Ascending aorta (tissue), 2 donors: ENCODE results near the gene NCBP1. TPM values are rescaled to one million over a fixed set of nuclear protein-coding genes. Genes with fewer than 3 reads are reported as not detected.
"Not testable (repeated sequence)": the region's sequence is repeated elsewhere in the genome, so short reads cannot be mapped to it uniquely, and the experiment has no call there.

ENCODE experiments used
- DNase-seq, 2 donors: peaks; one replicate each; pipeline ENCODE4 v3.0.0-alpha.2; 2019; ENCODE audit warnings: low spot score in 2 of 2
- H3K27ac ChIP-seq, 2 donors: fragments of 200-600 bp; sonication (generic); one replicate each; pipeline ENCODE4 v1.5.1; 2016 to 2017; ENCODE audit warnings: mild to moderate bottlenecking in 1 of 2
- H3K27me3 ChIP-seq: fragments of 200-600 bp; sonication (generic); one replicate; pipeline ENCODE4 v1.5.1; 2017
- H3K36me3 ChIP-seq, 2 donors: fragments of 200-600 bp; sonication (generic); one replicate each; pipeline ENCODE4 v1.5.1; 2016
- H3K4me1 ChIP-seq, 2 donors: fragments of 200-600 bp; sonication (generic); one replicate each; pipeline ENCODE4 v1.5.1; 2016 to 2017; ENCODE audit warnings: mild to moderate bottlenecking in 1 of 2
- H3K4me3 ChIP-seq, 2 donors: fragments of 200-600 bp; sonication (generic); one replicate each; pipeline ENCODE4 v1.5.1; 2016 to 2017; ENCODE audit warnings: mild to moderate bottlenecking in 1 of 2
- H3K9me3 ChIP-seq, 2 donors: fragments of 200-600 bp; sonication (generic); one replicate each; pipeline ENCODE4 v1.5.1; 2016
- CTCF ChIP-seq, 3 experiments: fragments of 200-600 bp in 2 of 3; fragments of 450-650 bp in 1 of 3; sonication (generic) in 2 of 3; IDR thresholded peaks; one replicate each; pipeline ENCODE4 v1.5.1; 2016 to 2019; ENCODE audit warnings: antibody characterized with exemption in 3 of 3, mild to moderate bottlenecking in 1 of 3, moderate library complexity in 1 of 3
- intact Hi-C: fragments of 100-400 bp; cut with DNase I; formaldehyde crosslinking; loops from one replicate; pipeline ENCODE4 v1.15.1; 2023
- total RNA-seq: library from RNA; depleted of rRNA; stranded (reverse); fragments of >200 nt; gene quantifications from one replicate; pipeline ENCODE4 v1.1.0, GENCODE V29; 2016

Gene NCBP1
- total RNA-seq, 1 donor from 2014 or later: 5.1 TPM

DNA sequence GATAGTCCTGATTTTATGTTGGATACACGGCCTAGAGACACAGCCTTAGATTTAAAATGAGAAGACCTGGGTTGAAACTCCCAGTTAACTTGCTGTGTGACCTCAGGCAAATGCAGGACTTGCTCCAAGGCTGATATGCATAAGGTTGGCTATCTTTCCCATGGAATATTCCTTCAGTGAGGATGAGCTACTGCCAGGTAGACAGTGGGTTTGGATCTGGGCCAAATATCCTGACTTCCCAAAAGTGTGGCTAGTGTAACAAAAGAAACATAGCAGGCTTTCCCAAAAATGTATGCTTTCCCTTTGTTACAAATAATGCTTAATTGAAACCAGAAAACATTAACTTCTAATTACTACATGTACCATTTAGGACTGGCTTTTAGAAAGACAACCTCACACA, 64.2 kb downstream of the NCBP1 start:
- intact Hi-C loops: loop anchor here (2.0 kb wide), 1 partner anchor 65 kb away; the partner anchor contains the start of genes NCBP1 and TSTD2

DNA sequence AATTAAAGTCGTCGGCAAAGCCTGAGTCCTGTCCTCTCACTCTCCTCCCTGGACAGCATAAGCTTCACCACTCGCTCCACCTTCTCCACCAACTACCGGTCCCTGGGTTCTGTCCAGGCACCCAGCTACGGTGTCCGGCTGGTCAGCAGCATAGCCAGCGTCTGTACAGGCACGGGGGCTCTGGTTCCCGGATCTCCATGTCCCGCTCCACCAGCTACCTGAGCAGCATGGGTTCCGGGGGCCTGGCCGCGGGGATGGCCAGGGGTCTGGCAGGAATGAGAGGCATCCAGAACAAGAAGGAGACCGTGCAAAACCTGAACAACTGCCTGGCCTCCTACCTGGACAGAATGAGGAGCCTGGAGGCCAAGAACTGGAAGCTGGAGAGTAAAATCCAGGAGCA, 65.2 kb downstream of the NCBP1 start:
- Histone ChIP-seq H3K36me3 (no peaks in the 10 kb centered on the region), H3K4me3 (no peak overlapping the region), H3K27me3 (no peaks in the 10 kb centered on the region), H3K4me1 (peaks cover 0 to 32% of the 10 kb centered on the region in 2 donors), H3K27ac (no peak overlapping the region), H3K9me3 (no peaks in the 10 kb centered on the region)
- TF ChIP-seq CTCF (IDR thresholded peaks at IDR 0.05): no peak
- no peak for DNase-seq
- intact Hi-C loops: no loop called here

More for the DNA sequence above, 64.2 kb downstream of the NCBP1 start:
- Histone ChIP-seq H3K4me1 (peaks cover 0 to 25% of the 10 kb centered on the region in 2 donors), H3K4me3 (peak overlapping the region; percentile 73 to 81), H3K9me3 (no peaks in the 10 kb centered on the region), H3K36me3 (peaks cover 0 to 1% of the 10 kb centered on the region in 2 donors), H3K27ac (peak overlapping the region; percentile 93 to 96), H3K27me3 (no peaks in the 10 kb centered on the region)
- TF ChIP-seq CTCF (IDR thresholded peaks at IDR 0.05): no peak
- DNase-seq: no peak

- peaks cover 0 to 31% of the 10 kb centered on the region in 2 donors for H3K4me1 ChIP-seq
- H3K9me3 ChIP-seq, intact Hi-C loops, H3K36me3 ChIP-seq, H3K27ac ChIP-seq, H3K27me3 ChIP-seq, H3K4me3 ChIP-seq: not testable (repeated sequence)
- DNase-seq: peak in 1 of 2 donors; percentile 18
Observed at GRCh38 chr9:97699281-97699680, 65.7 kb downstream of the NCBP1 start.

DNA sequence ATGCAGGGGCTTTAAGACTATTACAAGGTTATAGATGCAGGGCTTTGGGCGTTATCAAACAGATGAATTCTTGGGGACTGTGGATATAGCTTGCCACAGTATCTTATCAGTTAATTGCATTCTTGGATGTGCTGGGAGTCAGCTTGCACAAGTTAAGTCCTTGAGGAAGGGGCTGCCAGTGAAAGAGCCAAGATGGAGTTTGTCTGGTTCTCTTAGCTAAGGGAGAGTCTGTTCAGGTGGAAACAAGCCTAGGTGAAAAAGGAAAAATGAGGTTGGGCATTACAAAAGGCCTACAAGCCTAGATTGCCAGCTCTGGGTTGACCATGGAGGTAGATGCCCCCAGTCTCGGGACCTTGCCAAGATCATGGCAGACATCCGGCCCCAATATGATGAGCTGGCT, 66.2 kb downstream of the NCBP1 start:
- H3K4me1 ChIP-seq: peaks cover 0 to 31% of the 10 kb centered on the region in 2 donors
- not testable (repeated sequence) for H3K27me3 ChIP-seq, DNase-seq, H3K9me3 ChIP-seq, H3K36me3 ChIP-seq, H3K4me3 ChIP-seq, H3K27ac ChIP-seq
- intact Hi-C loops: loop anchor here (5.0 kb wide), 2 partner anchors 282 to 357 kb away; partner anchors contain the start of genes ANP32B and NANS

DNA sequence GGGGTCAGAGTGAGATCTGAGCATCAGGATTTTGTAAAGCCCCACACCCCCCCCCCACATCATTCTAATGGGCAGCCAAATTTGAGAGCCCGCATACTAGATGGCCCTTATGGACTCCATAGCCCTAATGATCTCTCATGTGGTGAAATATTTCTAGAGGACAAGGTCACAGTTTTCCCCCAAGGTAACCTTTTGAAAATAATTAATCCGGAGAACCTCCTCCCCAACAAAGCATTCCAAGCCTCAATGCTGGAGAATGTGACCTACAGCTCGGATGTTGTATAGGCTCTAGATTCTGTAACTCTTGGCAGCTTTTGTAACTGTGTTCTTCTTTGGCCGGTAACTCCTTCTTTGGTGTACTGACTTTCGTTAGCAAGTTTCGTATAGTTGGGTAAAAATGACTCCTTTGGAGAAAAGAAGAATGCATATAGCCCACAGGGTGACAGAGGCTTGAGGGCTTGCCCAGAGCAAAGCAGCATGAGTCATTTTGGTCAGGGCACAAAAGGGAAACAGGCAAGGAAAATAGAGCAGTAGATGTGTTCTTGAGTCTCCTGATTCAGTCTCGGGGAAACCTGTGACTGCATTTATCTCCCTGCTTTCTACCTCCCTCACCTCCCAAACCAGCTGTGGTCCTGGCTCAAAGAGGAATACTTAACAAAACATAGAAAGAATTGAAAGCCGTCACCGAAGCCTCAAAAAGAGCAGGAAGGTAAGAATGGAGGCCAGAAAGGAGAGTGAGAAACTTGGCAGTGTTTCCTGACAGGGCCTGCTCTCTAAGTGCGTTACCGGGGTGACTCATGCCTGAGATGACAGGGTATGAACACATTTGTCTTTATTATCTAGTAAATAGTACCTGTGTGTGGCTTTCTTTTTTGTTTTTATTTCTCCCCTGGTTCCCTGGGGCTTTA, 70.1 kb downstream of the NCBP1 start:
- intact Hi-C loops: loop anchor here (5.0 kb wide), 2 partner anchors 279 to 354 kb away; partner anchors contain the start of genes ANP32B and NANS
- no peaks in the 10 kb centered on the region for H3K36me3 ChIP-seq
- H3K27ac ChIP-seq: peak overlapping the region; percentile 82

GRCh38 chr9:97704345-97704677, 70.7 kb downstream of the NCBP1 start:
- no peak for TF ChIP-seq CTCF (IDR thresholded peaks at IDR 0.05)
- Histone ChIP-seq H3K27ac (peak overlapping the region; percentile 82), H3K4me1 (peaks cover 0 to 17% of the 10 kb centered on the region in 2 donors), H3K4me3 (no peak overlapping the region), H3K27me3 (no peaks in the 10 kb centered on the region), H3K9me3 (no peaks in the 10 kb centered on the region), H3K36me3 (no peaks in the 10 kb centered on the region)
- DNase-seq: no peak
- intact Hi-C loops: loop anchor here (5.0 kb wide), 2 partner anchors 278 to 353 kb away; partner anchors contain the start of genes ANP32B and NANS

More for the DNA sequence above, 70.1 kb downstream of the NCBP1 start:
- Histone ChIP-seq H3K9me3 (no peaks in the 10 kb centered on the region), H3K4me3 (no peak overlapping the region), H3K4me1 (peaks cover 0 to 17% of the 10 kb centered on the region in 2 donors), H3K27me3 (no peaks in the 10 kb centered on the region)
- TF ChIP-seq CTCF (IDR thresholded peaks at IDR 0.05): no peak
- DNase-seq: peak in 1 of 2 donors; percentile 80
